PC-9 (cell line): Measurements from ENCODE around the gene C2CD4B. TPM values are rescaled to one million over a fixed set of nuclear protein-coding genes. Genes with fewer than 3 reads are reported as not detected.

Experiments
- BruUV-seq: library from RNA; stranded (reverse); fragments of 400-500 nt; replicated peaks from 2 replicates; lab custom pipeline; 2021; lab: Mats Ljungman, UMichigan
- CTCF ChIA-PET: fragments of 300-600 bp; sonication (Branson Sonifier 250); formaldehyde crosslinking; loops from one replicate; lab custom pipeline; 2022; ENCODE audit warnings: antibody characterized with exemption; lab: Charles Lee
- POLR2A ChIA-PET: fragments of 300-600 bp; sonication (Branson Sonifier 250); formaldehyde crosslinking; loops from one replicate; lab custom pipeline; 2022; ENCODE audit warnings: antibody characterized with exemption; ENCODE audit not compliant: unreplicated experiment; lab: Charles Lee
- DNase-seq, 2 experiments: peaks; one replicate each; pipeline versions ENCODE4 v3.0.0 to v3.0.0-alpha.2; 2015 to 2022; ENCODE audit warnings: mixed read lengths in 1 of 2
- H2AFZ ChIP-seq: fragments of 200-600 bp; sonication (generic); 2 replicates; pipeline ENCODE4 v1.8.1; 2017; ENCODE audit warnings: antibody characterized with exemption
- H3F3A ChIP-seq: fragments of 200-600 bp; sonication (generic); 2 replicates; pipeline ENCODE4 v1.8.1; 2017; ENCODE audit warnings: antibody characterized with exemption, mild to moderate bottlenecking, low read depth; ENCODE audit not compliant: insufficient read depth
- H3K27ac ChIP-seq: fragments of 200-600 bp; sonication (generic); 2 replicates; pipeline ENCODE4 v1.6.1; 2016; ENCODE audit warnings: mixed run types
- H3K27me3 ChIP-seq: fragments of 200-600 bp; sonication (generic); 2 replicates; pipeline ENCODE4 v1.6.1; 2016; ENCODE audit warnings: low read depth, mixed run types; ENCODE audit not compliant: insufficient read depth
- H3K36me3 ChIP-seq: fragments of 200-600 bp; sonication (generic); 2 replicates; pipeline ENCODE4 v1.6.1; 2016; ENCODE audit warnings: low read depth, mixed run types
- H3K4me1 ChIP-seq: fragments of 200-600 bp; sonication (generic); replicated peaks from 2 replicates; pipeline ENCODE4 v1.6.1; 2016; ENCODE audit warnings: mixed run types; ENCODE audit not compliant: insufficient read depth
- H3K4me2 ChIP-seq: fragments of 200-600 bp; sonication (generic); 2 replicates; pipeline ENCODE4 v1.6.1; 2017; ENCODE audit warnings: mixed run types
- H3K4me3 ChIP-seq: fragments of 200-600 bp; sonication (generic); 2 replicates; pipeline ENCODE4 v1.6.1; 2016; ENCODE audit warnings: mixed run types
- H3K79me2 ChIP-seq: fragments of 200-600 bp; sonication (generic); 2 replicates; pipeline ENCODE4 v1.6.1; 2017; ENCODE audit warnings: low read depth, mixed run types
- H3K9me2 ChIP-seq: fragments of 200-600 bp; sonication (generic); 2 replicates; pipeline ENCODE4 v1.8.1; 2017; ENCODE audit warnings: mild to moderate bottlenecking; ENCODE audit not compliant: insufficient read depth
- H3K9me3 ChIP-seq: fragments of 200-600 bp; sonication (generic); 2 replicates; pipeline ENCODE4 v1.8.1; 2016; ENCODE audit warnings: low read depth; ENCODE audit not compliant: insufficient read depth
- H4K20me1 ChIP-seq: fragments of 200-600 bp; sonication (generic); 2 replicates; pipeline ENCODE4 v1.8.1; 2017; ENCODE audit not compliant: insufficient read depth
- CTCF ChIP-seq: fragments of 200-600 bp; sonication (generic); conservative IDR thresholded peaks from 2 replicates; pipeline ENCODE4 v1.6.1; 2017; ENCODE audit warnings: mixed run types, antibody characterized with exemption, mild to moderate bottlenecking, moderate library complexity
- EZH2 ChIP-seq: fragments of 200-600 bp; sonication (generic); IDR thresholded peaks from 2 replicates; pipeline ENCODE4 v1.8.0; 2017; ENCODE audit warnings: antibody characterized with exemption, low read depth
- intact Hi-C: fragments of 100-400 bp; cut with micrococcal nuclease; formaldehyde crosslinking; loops from one replicate; pipeline ENCODE4 v1.10.0; 2022; ENCODE audit not compliant: unreplicated experiment
- total RNA-seq: library from RNA; stranded (reverse); gene quantifications from 2 replicates; pipeline ENCODE4 v1.2.3, GENCODE V29; 2021

Gene C2CD4B
- total RNA-seq, 1 experiment from 2014 or later, result not detected

- H3K27ac ChIP-seq, result no peak overlapping the region
- H4K20me1 ChIP-seq, result no peaks in the 10 kb centered on the region
- H3K9me3 ChIP-seq, result no peaks in the 10 kb centered on the region
- H3K4me2 ChIP-seq, result no peak overlapping the region
- DNase-seq, result no peak
- BruUV-seq, result no TSS peak
- intact Hi-C loops, result no loop called here
- H2AFZ ChIP-seq, result no peak overlapping the region
- H3K4me1 ChIP-seq, result no peaks in the 10 kb centered on the region
- H3K36me3 ChIP-seq, result no peaks in the 10 kb centered on the region
- ChIA-PET POLR2A (no interaction called here), CTCF (no interaction called here)
- H3K9me2 ChIP-seq, result no peaks in the 10 kb centered on the region
- H3K4me3 ChIP-seq, result no peak overlapping the region
- no peaks in the 10 kb centered on the region for H3K27me3 ChIP-seq
- TF ChIP-seq EZH2 (no peak), CTCF (no peak)
- H3F3A ChIP-seq, result no peaks in the 10 kb centered on the region
- H3K79me2 ChIP-seq, result no peaks in the 10 kb centered on the region
Measured at GRCh38 chr15:62183130-62183529, 18.0 kb upstream of the C2CD4B start.

- Histone ChIP-seq H3K9me2 (no peaks in the 10 kb centered on the region), H3K4me2 (no peak overlapping the region), H3F3A (no peaks in the 10 kb centered on the region), H3K79me2 (no peaks in the 10 kb centered on the region), H3K27ac (no peak overlapping the region), H2AFZ (no peak overlapping the region), H3K4me1 (no peaks in the 10 kb centered on the region), H3K27me3 (no peaks in the 10 kb centered on the region), H3K36me3 (no peaks in the 10 kb centered on the region), H3K9me3 (no peaks in the 10 kb centered on the region), H4K20me1 (no peaks in the 10 kb centered on the region), H3K4me3 (no peak overlapping the region)
- no peak for DNase-seq
- TF ChIP-seq EZH2 (no peak), CTCF (no peak)
- ChIA-PET POLR2A (no interaction called here), CTCF (no interaction called here)
- no TSS peak for BruUV-seq
- intact Hi-C loops, result no loop called here
Measured at GRCh38 chr15:62173215-62173614, 8.1 kb upstream of the C2CD4B start.

- Histone ChIP-seq H2AFZ (no peak overlapping the region), H3K79me2 (no peaks in the 10 kb centered on the region), H3F3A (no peaks in the 10 kb centered on the region), H3K9me2 (no peaks in the 10 kb centered on the region), H4K20me1 (no peaks in the 10 kb centered on the region), H3K9me3 (no peaks in the 10 kb centered on the region), H3K4me3 (no peak overlapping the region), H3K4me1 (no peaks in the 10 kb centered on the region), H3K27ac (no peak overlapping the region), H3K27me3 (no peaks in the 10 kb centered on the region), H3K36me3 (no peaks in the 10 kb centered on the region), H3K4me2 (no peak overlapping the region)
- BruUV-seq, result no TSS peak
- TF ChIP-seq EZH2, result no peak
- no peak for TF ChIP-seq CTCF
- no peak for DNase-seq
- intact Hi-C loops, result no loop called here
- ChIA-PET POLR2A (no interaction called here), CTCF (no interaction called here)
Measured at GRCh38 chr15:62171882-62172281, 6.8 kb upstream of the C2CD4B start.
